ENCODE data around the gene GABRA5. TPM values are rescaled to one million over a fixed set of nuclear protein-coding genes. Genes with fewer than 3 reads are reported as not detected.

GABRA5 gene
- total and polyA plus RNA-seq, 2 of the 4 experiments (the other 2 are of a cell fraction) = 4.0 to 7.3 TPM

DNA sequence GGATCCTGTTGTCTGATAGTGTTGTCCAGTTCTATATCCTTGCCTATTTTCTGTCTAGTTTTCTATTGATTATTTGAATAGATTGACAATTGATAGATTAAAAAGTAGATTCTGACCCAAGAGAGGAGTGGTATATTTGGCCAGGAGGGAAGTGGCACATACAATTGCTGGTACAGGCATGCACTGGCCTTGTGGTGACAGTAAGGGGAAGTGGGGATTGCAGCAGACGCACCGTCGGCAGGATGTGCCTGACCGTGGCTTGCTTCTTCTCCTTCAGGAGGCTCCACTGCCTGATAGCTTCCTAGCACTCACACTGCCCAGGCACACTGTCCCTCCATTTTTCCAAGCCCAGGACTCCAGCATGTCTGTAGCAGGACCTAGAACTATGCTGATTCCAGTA lies 114.6 kb downstream of the GABRA5 start:
- Histone ChIP-seq H4K91ac (ENCODE audit: insufficient read depth, low read depth, low read length) (no peak overlapping the region), H2BK120ac (ENCODE audit: low read depth, low read length) (no peak overlapping the region), H3K4me3 (ENCODE audit: insufficient read depth, low read depth, low read length) (no peak overlapping the region), H3K9me3 (ENCODE audit: control insufficient read depth, insufficient read depth, low read length) (peaks cover 8% of the 10 kb centered on the region; the same call in 1 of the 2 replicates), H3K23ac (ENCODE audit: low read depth, low read length) (no peak overlapping the region), H2BK5ac (ENCODE audit: low read depth, low read length, poor library complexity, severe bottlenecking) (no peak overlapping the region), H3K36me3 (ENCODE audit: control insufficient read depth, insufficient read depth, low read length) (no peaks in the 10 kb centered on the region), H3K4me1 (ENCODE audit: control insufficient read depth, insufficient read depth, low read length) (no peaks in the 10 kb centered on the region), H2BK20ac (ENCODE audit: low read depth, low read length) (no peak overlapping the region), H2AK9ac (replicated peaks; ENCODE audit: low read depth, low read length, poor library complexity) (no peak overlapping the region), H2BK15ac (ENCODE audit: low read depth, low read length) (no peak overlapping the region), H4K20me1 (ENCODE audit: insufficient read depth, low read length) (no peaks in the 10 kb centered on the region), H3K56ac (ENCODE audit: extremely low read depth, insufficient read depth, low read length) (no peak overlapping the region), H3K27me3 (ENCODE audit: control insufficient read depth, insufficient read depth, low read length) (no peaks in the 10 kb centered on the region), H3K9me1 (ENCODE audit: insufficient read depth, low read length) (no peaks in the 10 kb centered on the region), H3K4ac (ENCODE audit: low read depth, low read length) (no peak overlapping the region), H2AK5ac (ENCODE audit: low read depth, low read length) (no peak overlapping the region), H3K9ac (ENCODE audit: low read depth, low read length) (no peak overlapping the region), H4K5ac (ENCODE audit: low read depth, low read length) (no peak overlapping the region), H3K27ac (ENCODE audit: insufficient read depth, low read length) (no peak overlapping the region), H3K14ac (replicated peaks; ENCODE audit: low read depth, low read length) (no peak overlapping the region), H4K8ac (ENCODE audit: low read depth in 2 of 2, low read length in 2 of 2) (no peak overlapping the region), H2AFZ (replicated peaks; ENCODE audit: low read length, poor library complexity) (no peak overlapping the region), H3K79me1 (ENCODE audit: low read depth in 1 of 2, low read length in 2 of 2) (no peaks in the 10 kb centered on the region), H3K4me2 (ENCODE audit: low read depth, low read length) (no peak overlapping the region), H3K18ac (ENCODE audit: low read depth, low read length) (no peak overlapping the region)
- CTCF ChIA-PET = no interaction called here
- in situ Hi-C loops (cut with MboI; ENCODE audit: low sequenced_read_pairs) = no loop called here
- WGBS, 2 experiments (ENCODE audit: extremely low coverage in 2 of 2, insufficient read length in 1 of 2) = no CpG with 5 or more reads among the region's 4 CpGs
- intact Hi-C loops (cut with micrococcal nuclease) = no loop called here
- TF ChIP-seq CHD1 (IDR thresholded peaks at IDR 0.05; ENCODE audit: low read depth, low read length) (no peak), RFX5 (IDR thresholded peaks at IDR 0.05; ENCODE audit: low read depth, low read length) (no peak), SMC3 (IDR thresholded peaks at IDR 0.05; ENCODE audit: low read depth, low read length) (no peak), CEBPB (IDR thresholded peaks at IDR 0.05; ENCODE audit: low read depth, low read length) (no peak), RCOR1 (IDR thresholded peaks at IDR 0.05; ENCODE audit: insufficient replicate concordance, low read length) (no peak), BHLHE40 (IDR thresholded peaks at IDR 0.05; ENCODE audit: low read depth, low read length) (no peak), POLR2A (IDR thresholded peaks at IDR 0.05; ENCODE audit: low read depth, low read length) (no peak), NFE2L2 (IDR thresholded peaks at IDR 0.05; ENCODE audit: low read depth, low read length) (no peak), USF2 (IDR thresholded peaks at IDR 0.05; ENCODE audit: low read depth, low read length) (no peak), MAFK (IDR thresholded peaks at IDR 0.05; ENCODE audit: low read depth, low read length) (no peak), ELK1 (IDR thresholded peaks at IDR 0.05; ENCODE audit: borderline replicate concordance, low read depth, low read length) (no peak), MXI1 (IDR thresholded peaks at IDR 0.05; ENCODE audit: borderline replicate concordance, low read depth, low read length) (no peak), RAD21 (IDR thresholded peaks at IDR 0.05; ENCODE audit: low read length) (no peak), CTCF (conservative IDR thresholded peaks at IDR 0.05; ENCODE audit: low read depth, low read length) (no peak), MAZ (IDR thresholded peaks at IDR 0.05; ENCODE audit: borderline replicate concordance, low read depth, low read length) (no peak)
- BruUV-seq (replicated peaks) = no TSS peak
- DNase-seq (no peak), ATAC-seq (ENCODE audit: low read depth) (no peak)
- dilution Hi-C loops (cut with HindIII; ENCODE audit: low sequenced_read_pairs, unreplicated experiment) = no loop called here
- POLR2A ChIA-PET (ENCODE audit: unreplicated experiment) = no interaction called here

Data from IMR-90 (cell line).